Caco-2 (cell line): ENCODE measurements around the gene PLPP1. TPM values are rescaled to one million over a fixed set of nuclear protein-coding genes. Genes with fewer than 3 reads are reported as not detected.

Experiments
- BruUV-seq: library from RNA; stranded (reverse); fragments of 400-500 nt; replicated peaks from 2 replicates; lab custom pipeline; 2021; lab: Mats Ljungman, UMichigan
- CTCF ChIA-PET: fragments of 300-600 bp; sonication (Branson Sonifier 250); formaldehyde crosslinking; loops from one replicate; lab custom pipeline; 2022; ENCODE audit warnings: antibody characterized with exemption; lab: Charles Lee
- POLR2A ChIA-PET: fragments of 300-600 bp; sonication (Branson Sonifier 250); formaldehyde crosslinking; loops from one replicate; lab custom pipeline; 2022; ENCODE audit warnings: antibody characterized with exemption; lab: Charles Lee
- DNase-seq, 2 experiments: peaks; one replicate each; pipeline versions ENCODE4 v3.0.0 to v3.0.0-alpha.2; 2020 to 2022
- H3K27me3 ChIP-seq: replicated peaks from 2 replicates; pipeline ENCODE4 v1.6.0; 2011; ENCODE audit warnings: low read length; ENCODE audit not compliant: control insufficient read depth, insufficient read depth
- H3K36me3 ChIP-seq: 2 replicates; pipeline ENCODE4 v1.5.1; 2011; ENCODE audit warnings: low read length; ENCODE audit not compliant: control insufficient read depth, insufficient read depth
- H3K4me1 ChIP-seq: fragments of 250-450 bp; sonication (Bioruptor Pico); 2 replicates; pipeline ENCODE4 v1.5.1; 2020; ENCODE audit warnings: mild to moderate bottlenecking
- H3K4me3 ChIP-seq: 2 replicates; pipeline ENCODE4 v1.5.1; 2011; ENCODE audit warnings: low read depth, mild to moderate bottlenecking, control low read depth, low read length
- H3K9me3 ChIP-seq: fragments of 250-450 bp; sonication (Bioruptor Pico); 2 replicates; pipeline ENCODE4 v1.5.1; 2020; ENCODE audit warnings: mild to moderate bottlenecking, moderate library complexity
- H3K27ac Mint-ChIP-seq: one replicate; pipeline ENCODE4 v1.8.0; 2022; ENCODE audit warnings: mixed read lengths; ENCODE audit not compliant: unreplicated experiment
- H3K27me3 Mint-ChIP-seq: one replicate; pipeline ENCODE4 v1.8.0; 2022; ENCODE audit warnings: mixed read lengths; ENCODE audit not compliant: insufficient read depth, unreplicated experiment
- H3K36me3 Mint-ChIP-seq: one replicate; pipeline ENCODE4 v1.8.0; 2022; ENCODE audit warnings: mild to moderate bottlenecking, mixed read lengths; ENCODE audit not compliant: insufficient read depth, unreplicated experiment
- H3K4me1 Mint-ChIP-seq: one replicate; pipeline ENCODE4 v1.8.0; 2022; ENCODE audit warnings: low read depth, mixed read lengths; ENCODE audit not compliant: unreplicated experiment
- H3K4me3 Mint-ChIP-seq: one replicate; pipeline ENCODE4 v1.8.0; 2022; ENCODE audit warnings: mild to moderate bottlenecking, moderate library complexity, mixed read lengths; ENCODE audit not compliant: unreplicated experiment
- H3K9me3 Mint-ChIP-seq: one replicate; pipeline ENCODE4 v1.8.0; 2022; ENCODE audit warnings: mixed read lengths; ENCODE audit not compliant: unreplicated experiment
- intact Hi-C: fragments of 100-400 bp; cut with micrococcal nuclease; formaldehyde crosslinking; loops from one replicate; pipeline ENCODE4 v1.10.0; 2022; ENCODE audit not compliant: unreplicated experiment
- total RNA-seq: library from RNA; stranded (reverse); gene quantifications from 2 replicates; pipeline ENCODE4 v1.2.3, GENCODE V29; 2022
- TF ChIP-seq, protein P1 (sequence below), 2 experiments: fragments of 200-600 bp in 1 of 2; IDR thresholded peaks; 1 replicate in 1 of 2; 2 replicates in 1 of 2; pipeline versions ENCODE4 v1.5.1 to v1.8.0; 2011 to 2022; ENCODE audit warnings: antibody characterized with exemption in 1 of 2, control low read depth in 1 of 2, inconsistent platforms in 1 of 2, low read depth in 1 of 2, low read length in 1 of 2, mild to moderate bottlenecking in 1 of 2, moderate library complexity in 1 of 2; ENCODE audit not compliant: insufficient read depth in 1 of 2, severe bottlenecking in 1 of 2, unreplicated experiment in 1 of 2

Gene PLPP1
- total RNA-seq, 1 experiment from 2014 or later, result 49.4 TPM

- no TSS peak for BruUV-seq
- intact Hi-C loops, result no loop called here
- CTCF ChIA-PET, result no interaction called here
- DNase-seq, result no peak
- no peaks in the 10 kb centered on the region for H3K36me3 ChIP-seq
- H3K9me3 ChIP-seq, result no peaks in the 10 kb centered on the region
- H3K36me3 Mint-ChIP-seq, result no peaks in the 10 kb centered on the region
- H3K4me3 Mint-ChIP-seq, result no peak overlapping the region
- H3K9me3 Mint-ChIP-seq, result no peaks in the 10 kb centered on the region
- H3K4me1 ChIP-seq, result no peaks in the 10 kb centered on the region
- H3K4me1 Mint-ChIP-seq, result no peaks in the 10 kb centered on the region
- H3K27me3 ChIP-seq, result no peaks in the 10 kb centered on the region
- H3K4me3 ChIP-seq, result no peak overlapping the region
- TF ChIP-seq, protein P1, sequence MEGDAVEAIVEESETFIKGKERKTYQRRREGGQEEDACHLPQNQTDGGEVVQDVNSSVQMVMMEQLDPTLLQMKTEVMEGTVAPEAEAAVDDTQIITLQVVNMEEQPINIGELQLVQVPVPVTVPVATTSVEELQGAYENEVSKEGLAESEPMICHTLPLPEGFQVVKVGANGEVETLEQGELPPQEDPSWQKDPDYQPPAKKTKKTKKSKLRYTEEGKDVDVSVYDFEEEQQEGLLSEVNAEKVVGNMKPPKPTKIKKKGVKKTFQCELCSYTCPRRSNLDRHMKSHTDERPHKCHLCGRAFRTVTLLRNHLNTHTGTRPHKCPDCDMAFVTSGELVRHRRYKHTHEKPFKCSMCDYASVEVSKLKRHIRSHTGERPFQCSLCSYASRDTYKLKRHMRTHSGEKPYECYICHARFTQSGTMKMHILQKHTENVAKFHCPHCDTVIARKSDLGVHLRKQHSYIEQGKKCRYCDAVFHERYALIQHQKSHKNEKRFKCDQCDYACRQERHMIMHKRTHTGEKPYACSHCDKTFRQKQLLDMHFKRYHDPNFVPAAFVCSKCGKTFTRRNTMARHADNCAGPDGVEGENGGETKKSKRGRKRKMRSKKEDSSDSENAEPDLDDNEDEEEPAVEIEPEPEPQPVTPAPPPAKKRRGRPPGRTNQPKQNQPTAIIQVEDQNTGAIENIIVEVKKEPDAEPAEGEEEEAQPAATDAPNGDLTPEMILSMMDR (IDR thresholded peaks at IDR 0.05; ENCODE audit: insufficient read depth in 1 of 2, low read depth in 1 of 2, low read length in 1 of 2, severe bottlenecking in 1 of 2, unreplicated experiment in 1 of 2), result no peak
- H3K27ac Mint-ChIP-seq, result no peak overlapping the region
- POLR2A ChIA-PET, result no interaction called here
- H3K27me3 Mint-ChIP-seq, result no peaks in the 10 kb centered on the region
Observed at GRCh38 chr5:55558484-55558883, 23.7 kb upstream of the PLPP1 start.

DNA sequence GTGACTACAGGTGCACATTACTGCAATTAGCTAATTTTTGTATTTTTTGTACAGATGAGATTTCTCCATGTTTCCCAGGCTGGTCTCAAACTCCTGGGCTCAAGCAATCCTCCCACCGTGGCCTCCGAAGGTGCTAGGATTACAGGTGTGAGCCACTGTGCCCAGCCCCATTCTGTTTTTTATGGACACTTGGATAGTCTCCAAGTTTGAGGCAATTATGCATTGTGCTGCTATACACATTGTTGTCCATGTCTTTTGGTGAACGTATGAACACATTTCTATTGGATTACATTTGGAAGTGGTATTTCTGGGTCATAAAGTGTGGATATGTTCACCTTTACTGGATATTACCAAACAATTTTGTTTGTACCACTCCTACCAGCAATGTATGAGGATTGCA, 22.4 kb upstream of the PLPP1 start:
- CTCF ChIA-PET, result no interaction called here
- Histone ChIP-seq H3K4me1 (no peaks in the 10 kb centered on the region), H3K4me3 (no peak overlapping the region), H3K9me3 (no peaks in the 10 kb centered on the region), H3K27me3 (no peaks in the 10 kb centered on the region), H3K36me3 (no peaks in the 10 kb centered on the region)
- H3K36me3 Mint-ChIP-seq, result no peaks in the 10 kb centered on the region
- no peaks in the 10 kb centered on the region for H3K9me3 Mint-ChIP-seq
- POLR2A ChIA-PET, result no interaction called here
- no peak overlapping the region for H3K4me3 Mint-ChIP-seq
- DNase-seq, result no peak
- TF ChIP-seq, protein P1 (IDR thresholded peaks at IDR 0.05; ENCODE audit: insufficient read depth in 1 of 2, low read depth in 1 of 2, low read length in 1 of 2, severe bottlenecking in 1 of 2, unreplicated experiment in 1 of 2), result no peak
- H3K27me3 Mint-ChIP-seq, result no peaks in the 10 kb centered on the region
- no peak overlapping the region for H3K27ac Mint-ChIP-seq
- H3K4me1 Mint-ChIP-seq, result no peaks in the 10 kb centered on the region
- no TSS peak for BruUV-seq
- intact Hi-C loops, result no loop called here

DNA sequence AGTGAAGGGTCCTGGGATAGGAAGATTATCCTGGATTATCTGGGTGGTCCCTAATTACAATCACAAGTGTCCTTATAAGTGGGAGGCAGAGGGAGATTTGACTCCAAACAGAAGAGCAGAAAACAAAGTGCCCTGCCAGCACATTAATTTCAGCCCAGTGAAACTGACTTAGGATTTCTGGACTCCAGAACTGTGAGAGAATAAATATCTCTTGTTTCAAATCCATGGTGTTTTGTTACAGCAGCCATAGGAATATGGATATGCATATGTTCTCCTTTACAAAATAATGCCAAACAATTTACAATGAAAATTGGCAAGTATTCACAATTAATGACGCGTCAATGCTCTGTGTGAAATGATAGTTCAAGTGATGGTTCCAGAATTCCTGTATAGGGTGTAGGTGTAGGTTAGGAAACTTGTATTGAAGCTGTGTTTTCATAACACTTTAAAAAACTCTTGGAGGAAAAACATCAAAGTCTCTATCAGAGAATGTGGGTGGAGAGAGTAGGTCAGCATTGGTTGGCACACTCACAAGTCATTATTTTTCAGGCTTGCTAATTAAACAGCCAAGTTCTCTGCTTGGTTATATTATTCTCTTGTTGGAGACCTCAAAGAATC, 19.9 kb upstream of the PLPP1 start:
- H3K27ac Mint-ChIP-seq, result no peak overlapping the region
- no peak for DNase-seq
- BruUV-seq, result no TSS peak
- H3K4me3 Mint-ChIP-seq, result no peak overlapping the region
- intact Hi-C loops, result no loop called here
- Histone ChIP-seq H3K4me3 (no peak overlapping the region), H3K27me3 (no peaks in the 10 kb centered on the region), H3K9me3 (no peaks in the 10 kb centered on the region), H3K4me1 (0 out of 2 replicates have a peak, but pooled peaks cover under 1% of the 10 kb centered on the region), H3K36me3 (no peaks in the 10 kb centered on the region)
- ChIA-PET POLR2A (no interaction called here), CTCF (no interaction called here)
- H3K27me3 Mint-ChIP-seq, result no peaks in the 10 kb centered on the region
- no peaks in the 10 kb centered on the region for H3K9me3 Mint-ChIP-seq
- H3K4me1 Mint-ChIP-seq, result peaks cover under 1% of the 10 kb centered on the region
- TF ChIP-seq, protein P1 (IDR thresholded peaks at IDR 0.05; ENCODE audit: insufficient read depth in 1 of 2, low read depth in 1 of 2, low read length in 1 of 2, severe bottlenecking in 1 of 2, unreplicated experiment in 1 of 2), result no peak
- no peaks in the 10 kb centered on the region for H3K36me3 Mint-ChIP-seq
